Adrenal gland (tissue), 12 donors: ENCODE measurements around the gene OR51B2. TPM values are rescaled to one million over a fixed set of nuclear protein-coding genes. Genes with fewer than 3 reads are reported as not detected.

ENCODE experiments used
- DNase-seq, 7 donors: peaks; one replicate each; pipeline ENCODE4 v3.0.0-alpha.2; 2019 to 2020
- H3K27ac ChIP-seq, 5 donors: fragments of 200-600 bp; sonication (generic) in 4 of 5; 1 replicate in 3 of 5; 2 replicates in 2 of 5; pipeline versions ENCODE4 v1.5.1 to v1.8.0; 2016 to 2020; ENCODE audit warnings: mild to moderate bottlenecking in 1 of 5
- H3K27me3 ChIP-seq: fragments of 200-600 bp; 2 replicates; pipeline ENCODE4 v1.8.0; 2021
- H3K36me3 ChIP-seq, 2 donors: fragments of 200-600 bp; replicated peaks in 1 of 2; 1 replicate in 1 of 2; 2 replicates in 1 of 2; pipeline versions ENCODE4 v1.5.1 to v1.8.0; 2018 to 2022
- H3K4me1 ChIP-seq, 2 donors: fragments of 200-600 bp; replicated peaks in 1 of 2; 1 replicate in 1 of 2; 2 replicates in 1 of 2; pipeline versions ENCODE4 v1.5.1 to v1.8.0; 2018 to 2021
- H3K4me3 ChIP-seq, 4 donors: fragments of 200-600 bp; sonication (generic) in 3 of 4; one replicate each; pipeline ENCODE4 v1.5.1; 2016 to 2018
- H3K9me3 ChIP-seq, 3 donors: fragments of 200-600 bp; sonication (generic) in 1 of 3; replicated peaks in 1 of 3; 1 replicate in 2 of 3; 2 replicates in 1 of 3; pipeline versions ENCODE4 v1.5.1 to v1.8.0; 2016 to 2021
- CTCF ChIP-seq, 6 experiments: fragments of 450-650 bp in 4 of 6; fragments of 200-600 bp in 2 of 6; sonication (generic) in 1 of 6; IDR thresholded peaks; 1 replicate in 5 of 6; 2 replicates in 1 of 6; pipeline versions ENCODE4 v1.5.1 to v1.8.0; 2016 to 2021; ENCODE audit warnings: antibody characterized with exemption in 6 of 6, mild to moderate bottlenecking in 2 of 6, moderate library complexity in 1 of 6
- POLR2A ChIP-seq, 2 donors: fragments of 450-650 bp; IDR thresholded peaks; one replicate each; pipeline ENCODE4 v1.6.1; 2017; ENCODE audit warnings: antibody characterized with exemption in 2 of 2, mild to moderate bottlenecking in 2 of 2, moderate library complexity in 1 of 2
- WGBS, 4 donors: extraction: QIAGEN DNeasy Blood & Tissue Kit in 2 of 4; methylation state at CpG; one replicate each; pipeline versions ENCODE4 v1.1.5 to v1.1.7; 2013 to 2017; 5-methylcytosine and 5-hydroxymethylcytosine counted together
- intact Hi-C, 2 donors: fragments of 100-400 bp; cut with DNase I; formaldehyde crosslinking; loops; one replicate each; pipeline versions ENCODE4 v1.14.1 to v1.15.0; 2022 to 2023
- polyA plus RNA-seq, 3 donors: library from polyadenylated mRNA; stranded (reverse); fragments of 200-250 nt in 2 of 3; fragments of 350-450 nt in 1 of 3; fragmentation: Illumina TruSeq in 1 of 3; extraction: RNeasy Lipid Tissue Mini Kit (QIAGEN cat#74804) in 1 of 3; gene quantifications; one replicate each; pipeline ENCODE4 v1.2.3, GENCODE V29; 2013 to 2014
- total RNA-seq, 9 donors: library from RNA; depleted of rRNA in 4 of 9; stranded (reverse); fragments of >200 nt in 4 of 9; fragments of 120-200 nt in 1 of 9; fragmentation: NEBNext Ultra II Directional in 1 of 9; extraction: Animal tissue kit (Norgen Biotek cat#: 25700) in 1 of 9; gene quantifications; one replicate each; pipeline versions ENCODE4 v1.1.0 to v1.2.4, GENCODE V29; 2013 to 2023
- donor health status: healthy with polysubstance abuse.
- donor health status: Bipolar disorder and iron deficiency.
- donor health status: DM: yes; HTN: yes; CAD: no.
- donor health status: DM: no; HTN: no; CAD: no.
- donor health status: DM: no; HTN: no; CAD: no.
- donor health status: DM: yes; HTN: yes; CAD: no.

The OR51B2 gene
- total and polyA plus RNA-seq, 12 donors: 0.33 to 1.3 TPM; not detected in 10

GRCh38 chr11:5351208-5351607 is 27.1 kb upstream of the OR51B2 start, which contains the start of gene OR51B6:
Gene OR51B6, plus strand, starts transcription at chr11:5351508. Its CDS starts 0 bp downstream, at chr11:5351508.
- no peaks in the 10 kb centered on the region for H3K27me3 ChIP-seq
- DNase-seq: no peak
- no peaks in the 10 kb centered on the region for H3K9me3 ChIP-seq
- no peaks in the 10 kb centered on the region for H3K36me3 ChIP-seq
- WGBS, 4 donors: 50 to 62% (median 60%) methylated on average over 1 of the region's 1 CpG
- intact Hi-C loops: no loop called here
- no peak within 1 kb of the TSS for H3K4me3 ChIP-seq
- no peak for TF ChIP-seq CTCF (IDR thresholded peaks at IDR 0.05)
- TF ChIP-seq POLR2A (IDR thresholded peaks at IDR 0.05): no peak
- H3K4me1 ChIP-seq: no peaks in the 10 kb centered on the region
- no peak within 1 kb of the TSS for H3K27ac ChIP-seq

GRCh38 chr11:5349550-5349949 is 25.5 kb upstream of the OR51B2 start:
- Histone ChIP-seq H3K4me1 (no peaks in the 10 kb centered on the region), H3K36me3 (no peaks in the 10 kb centered on the region), H3K27ac (no peak overlapping the region), H3K4me3 (no peak overlapping the region), H3K9me3 (no peaks in the 10 kb centered on the region), H3K27me3 (no peaks in the 10 kb centered on the region)
- intact Hi-C loops: no loop called here
- no peak for DNase-seq
- TF ChIP-seq POLR2A (IDR thresholded peaks at IDR 0.05) (no peak), CTCF (IDR thresholded peaks at IDR 0.05) (no peak)
- 21 to 38% (median 31%) methylated on average over 1 of the region's 1 CpG for WGBS, 4 donors

- Histone ChIP-seq H3K27me3 (no peaks in the 10 kb centered on the region), H3K36me3 (no peaks in the 10 kb centered on the region), H3K9me3 (no peaks in the 10 kb centered on the region), H3K4me1 (no peaks in the 10 kb centered on the region), H3K4me3 (no peak overlapping the region), H3K27ac (no peak overlapping the region)
- intact Hi-C loops: no loop called here
- no peak for TF ChIP-seq POLR2A (IDR thresholded peaks at IDR 0.05)
- TF ChIP-seq CTCF (IDR thresholded peaks at IDR 0.05): no peak
- 21 to 43% (median 30%) methylated on average over 3 of the region's 3 CpGs for WGBS, 4 donors
- no peak for DNase-seq
Measured at GRCh38 chr11:5348551-5349194, 24.6 kb upstream of the OR51B2 start.

GRCh38 chr11:5345831-5346230 is 21.7 kb upstream of the OR51B2 start:
- no peak for DNase-seq
- WGBS, 4 donors: 49 to 62% (median 54%) methylated on average over 3 of the region's 3 CpGs
- H3K4me3 ChIP-seq: no peak overlapping the region
- H3K27me3 ChIP-seq: no peaks in the 10 kb centered on the region
- H3K36me3 ChIP-seq: no peaks in the 10 kb centered on the region
- TF ChIP-seq CTCF (IDR thresholded peaks at IDR 0.05) (no peak), POLR2A (IDR thresholded peaks at IDR 0.05) (no peak)
- intact Hi-C loops: no loop called here
- H3K27ac ChIP-seq: no peak overlapping the region
- H3K9me3 ChIP-seq: no peaks in the 10 kb centered on the region
- H3K4me1 ChIP-seq: no peaks in the 10 kb centered on the region
